CD4-positive, alpha-beta T cell treated with Interleukin-1 beta for 1 hour (primary cell): ENCODE measurements around the gene G6PC1.
"Not testable (repeated sequence)": the region's sequence is repeated elsewhere in the genome, so short reads cannot be mapped to it uniquely, and the experiment has no call there.

ENCODE experiments used
- DNase-seq, 2 donors: peaks; one replicate each; pipeline ENCODE4 v3.0.0-alpha.2; 2020 to 2022

G6PC1 gene

GRCh38 chr17:42900460-42901331 is at the start of gene G6PC1:
Gene G6PC1 (plus strand): TSS chr17:42900799. CDS start chr17:42900877, 78 bp downstream.
- no peak for DNase-seq

- DNase-seq = no peak
Measured at GRCh38 chr17:42850954-42851353, 49.6 kb upstream of the G6PC1 start, which contains the start of gene AOC3. Gene AOC3 (plus strand): TSS chr17:42851199. CDS start chr17:42851344, 145 bp downstream.

- not testable (repeated sequence) for DNase-seq
Measured at GRCh38 chr17:42851371-42852240, 49.0 kb upstream of the G6PC1 start.

- no peak for DNase-seq
Measured at GRCh38 chr17:42852351-42852750, 48.2 kb upstream of the G6PC1 start.

DNA sequence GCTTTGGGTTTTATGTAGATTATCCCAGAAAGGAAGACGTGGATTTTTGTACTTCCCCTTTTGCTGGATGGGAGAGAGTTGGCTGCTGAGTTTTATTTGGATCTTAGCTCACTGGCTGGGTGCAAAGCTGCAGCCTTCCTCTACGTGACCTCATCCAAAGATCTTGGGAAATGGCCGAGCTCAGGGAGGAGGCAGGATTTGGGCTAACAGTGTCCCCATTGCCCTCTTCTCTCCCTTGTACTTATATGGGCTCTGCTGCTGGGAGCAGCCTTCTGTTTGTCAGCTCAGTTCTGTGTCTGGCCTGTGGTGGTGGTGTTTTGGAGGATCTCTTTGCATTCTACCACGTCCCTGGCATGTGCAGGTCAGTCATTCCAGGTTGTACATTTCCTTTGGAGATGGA is 47.6 kb upstream of the G6PC1 start:
- no peak for DNase-seq

- no peak for DNase-seq
Measured at GRCh38 chr17:42853597-42853967, 47.0 kb upstream of the G6PC1 start.

- DNase-seq = no peak
Measured at GRCh38 chr17:42853968-42854790, 46.4 kb upstream of the G6PC1 start.

DNA sequence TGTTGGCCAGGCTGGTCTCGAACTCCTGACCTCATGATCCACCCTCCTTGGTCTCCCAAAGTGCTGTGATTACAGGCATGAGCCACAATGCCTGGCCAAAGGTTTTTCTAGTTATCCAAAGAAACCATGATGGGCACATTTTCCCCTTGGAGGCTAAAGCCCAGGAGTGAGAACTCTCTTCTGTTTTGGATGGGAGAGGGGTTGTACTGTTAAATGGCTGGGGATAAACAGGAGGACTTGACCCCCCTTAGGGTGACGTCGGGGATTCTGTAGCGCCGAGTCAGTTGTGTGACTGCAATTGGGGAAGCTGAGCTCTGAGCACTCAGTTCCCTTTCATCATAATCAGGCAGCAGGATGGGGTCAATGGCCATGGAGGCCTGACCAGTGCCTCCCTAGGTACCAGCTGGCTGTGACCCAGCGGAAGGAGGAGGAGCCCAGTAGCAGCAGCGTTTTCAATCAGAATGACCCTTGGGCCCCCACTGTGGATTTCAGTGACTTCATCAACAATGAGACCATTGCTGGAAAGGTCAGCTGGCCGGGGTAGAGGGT is 45.5 kb upstream of the G6PC1 start:
- DNase-seq = peak in 1 of 2 donors; percentile 6

DNA sequence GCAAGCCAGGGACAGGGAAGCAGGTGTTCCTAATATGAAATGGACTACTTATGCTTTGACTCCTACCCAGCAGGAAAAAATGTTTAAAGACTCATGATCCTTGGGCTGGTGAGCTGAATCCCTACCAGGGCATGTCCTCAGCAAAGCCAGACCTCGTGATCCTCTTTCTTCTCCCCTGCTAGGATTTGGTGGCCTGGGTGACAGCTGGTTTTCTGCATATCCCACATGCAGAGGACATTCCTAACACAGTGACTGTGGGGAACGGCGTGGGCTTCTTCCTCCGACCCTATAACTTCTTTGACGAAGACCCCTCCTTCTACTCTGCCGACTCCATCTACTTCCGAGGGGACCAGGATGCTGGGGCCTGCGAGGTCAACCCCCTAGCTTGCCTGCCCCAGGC is 44.5 kb upstream of the G6PC1 start:
- not testable (repeated sequence) for DNase-seq

GRCh38 chr17:42856516-42856915 is 44.1 kb upstream of the G6PC1 start:
- not testable (repeated sequence) for DNase-seq

GRCh38 chr17:42857389-42857788 is 43.2 kb upstream of the G6PC1 start:
- no peak for DNase-seq

DNA sequence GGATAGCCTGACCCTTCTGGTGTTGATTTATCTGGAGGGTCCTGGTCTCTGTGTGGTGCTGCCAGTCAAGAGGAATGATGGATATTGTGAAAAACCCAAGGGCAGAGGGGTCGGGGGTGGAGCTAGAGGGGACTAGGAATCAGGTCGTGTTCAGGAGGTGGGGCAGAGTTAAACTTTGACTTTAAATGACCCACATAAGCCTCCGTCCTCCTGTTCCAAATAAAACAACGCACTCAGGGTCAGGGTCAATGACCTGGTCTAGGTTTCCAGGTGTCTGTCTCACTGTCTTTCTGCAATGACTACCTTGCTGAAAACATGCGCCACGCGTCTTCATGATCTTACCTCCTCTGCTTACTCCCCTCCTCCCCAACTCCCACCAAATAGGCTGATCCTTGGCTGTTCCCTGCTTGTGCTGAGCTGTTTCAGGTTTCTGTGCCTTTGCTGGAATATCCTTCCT is 34.9 kb upstream of the G6PC1 start:
- DNase-seq = no peak

- DNase-seq = no peak
Measured at GRCh38 chr17:42866216-42866615, 34.4 kb upstream of the G6PC1 start.

- no peak for DNase-seq
Measured at GRCh38 chr17:42866631-42867575, 33.7 kb upstream of the G6PC1 start.

DNA sequence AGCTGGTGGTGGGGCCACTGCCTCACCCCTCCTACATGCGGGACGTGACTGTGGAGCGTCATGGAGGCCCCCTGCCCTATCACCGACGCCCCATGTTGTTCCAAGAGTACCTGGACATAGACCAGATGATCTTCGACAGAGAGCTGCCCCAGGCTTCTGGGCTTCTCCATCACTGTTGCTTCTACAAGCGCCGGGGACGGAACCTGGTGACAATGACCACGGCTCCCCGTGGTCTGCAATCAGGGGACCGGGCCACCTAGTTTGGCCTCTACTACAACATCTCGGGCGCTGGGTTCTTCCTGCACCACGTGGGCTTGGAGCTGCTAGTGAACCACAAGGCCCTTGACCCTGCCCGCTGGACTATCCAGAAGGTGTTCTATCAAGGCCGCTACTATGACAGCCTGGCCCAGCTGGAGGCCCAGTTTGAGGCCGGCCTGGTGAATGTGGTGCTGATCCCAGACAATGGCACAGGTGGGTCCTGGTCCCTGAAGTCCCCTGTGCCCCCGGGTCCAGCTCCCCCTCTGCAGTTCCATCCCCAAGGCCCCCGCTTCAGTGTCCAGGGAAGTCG is 32.8 kb upstream of the G6PC1 start:
- DNase-seq = not testable (repeated sequence)

- DNase-seq = no peak
Measured at GRCh38 chr17:42868338-42868737, 32.3 kb upstream of the G6PC1 start.

- no peak for DNase-seq
Measured at GRCh38 chr17:42871647-42872046, 29.0 kb upstream of the G6PC1 start.

- no peak for DNase-seq
Measured at GRCh38 chr17:42872251-42872965, 28.2 kb upstream of the G6PC1 start.

- no peak for DNase-seq
Measured at GRCh38 chr17:42873315-42873714, 27.3 kb upstream of the G6PC1 start.
